MCF 10A (cell line): ENCODE results near the gene PLEKHM3. TPM values are rescaled to one million over a fixed set of nuclear protein-coding genes. Genes with fewer than 3 reads are reported as not detected.

Source experiments
- BruUV-seq: library from RNA; stranded (reverse); fragments of 400-500 nt; replicated peaks from 2 replicates; lab custom pipeline; 2021; lab: Mats Ljungman, UMichigan
- CTCF ChIA-PET: fragments of 300-600 bp; sonication (Branson Sonifier 250); formaldehyde crosslinking; extraction: SDS; loops from one replicate; lab custom pipeline; 2021; ENCODE audit warnings: antibody characterized with exemption, inconsistent platforms; lab: Yijun Ruan, JAX
- POLR2A ChIA-PET: fragments of 300-600, 350-650 bp; sonication (Branson Sonifier 250); formaldehyde crosslinking; extraction: SDS; loops from one replicate; lab custom pipeline; 2020; ENCODE audit warnings: antibody characterized with exemption, inconsistent platforms; lab: Yijun Ruan, JAX
- DNase-seq: peaks from one replicate; pipeline ENCODE4 v3.0.0-alpha.2; 2018; ENCODE audit not compliant: unreplicated experiment
- H3K27ac Mint-ChIP-seq: one replicate; pipeline ENCODE4 v1.8.0; 2022; ENCODE audit warnings: mild to moderate bottlenecking, low read depth, mixed read lengths; ENCODE audit not compliant: unreplicated experiment
- H3K27me3 Mint-ChIP-seq: one replicate; pipeline ENCODE4 v1.8.0; 2022; ENCODE audit warnings: mixed read lengths; ENCODE audit not compliant: insufficient read depth, unreplicated experiment
- H3K36me3 Mint-ChIP-seq: one replicate; pipeline ENCODE4 v1.8.0; 2022; ENCODE audit warnings: mild to moderate bottlenecking, moderate library complexity, mixed read lengths; ENCODE audit not compliant: insufficient read depth, unreplicated experiment
- H3K4me1 Mint-ChIP-seq: one replicate; pipeline ENCODE4 v1.8.0; 2022; ENCODE audit warnings: mixed read lengths; ENCODE audit not compliant: insufficient read depth, unreplicated experiment
- H3K4me3 Mint-ChIP-seq: one replicate; pipeline ENCODE4 v1.8.0; 2022; ENCODE audit warnings: mild to moderate bottlenecking, moderate library complexity, mixed read lengths; ENCODE audit not compliant: unreplicated experiment
- H3K9me3 Mint-ChIP-seq: one replicate; pipeline ENCODE4 v1.8.0; 2022; ENCODE audit warnings: mixed read lengths; ENCODE audit not compliant: unreplicated experiment
- CTCF ChIP-seq: fragments of 200-600 bp; IDR thresholded peaks from one replicate; pipeline ENCODE4 v1.8.0; 2022; ENCODE audit warnings: antibody characterized with exemption, mild to moderate bottlenecking; ENCODE audit not compliant: unreplicated experiment
- intact Hi-C: fragments of 100-400 bp; cut with micrococcal nuclease; formaldehyde crosslinking; loops from 2 replicates; pipeline ENCODE4 v1.14.1; 2022
- total RNA-seq: library from RNA; stranded (reverse); gene quantifications from 2 replicates; pipeline ENCODE4 v1.2.3, GENCODE V29; 2022

PLEKHM3 gene
- total RNA-seq, 1 experiment from 2014 or later, result 5.4 TPM

GRCh38 chr2:208042041-208042440 is 16.7 kb upstream of the PLEKHM3 start:
- no peak for DNase-seq
- CTCF ChIA-PET, result interaction anchor here (0.7 to 5.6 kb wide), 11 partner anchors 10 to 549 kb away, joined by 3 to 193 read pairs (median 4); no protein-coding TSS in a partner anchor

GRCh38 chr2:208040199-208041171 is 15.2 kb upstream of the PLEKHM3 start:
- Mint-ChIP-seq H3K4me3 (no peak overlapping the region), H3K36me3 (no peaks in the 10 kb centered on the region), H3K9me3 (no peaks in the 10 kb centered on the region), H3K4me1 (no peaks in the 10 kb centered on the region), H3K27ac (no peak overlapping the region), H3K27me3 (no peaks in the 10 kb centered on the region)
- peak; percentile 57 for TF ChIP-seq CTCF
- intact Hi-C loops, result loop anchor here (1.0 to 2.0 kb wide), 4 partner anchors 30 to 294 kb away; no protein-coding TSS in a partner anchor
- CTCF ChIA-PET, result interaction anchor here (0.5 to 5.6 kb wide), 74 partner anchors 8 to 1475 kb away, joined by 3 to 193 read pairs (median 4); partner anchors contain the start of genes CCNYL1, FZD5, PIKFYVE and PLEKHM3
- no TSS peak for BruUV-seq
- POLR2A ChIA-PET, result interaction anchor here (0.7 to 2.8 kb wide), 5 partner anchors 10 to 294 kb away, joined by 3 to 15 read pairs (median 4); partner anchors contain the start of gene PLEKHM3
- DNase-seq, result peak; percentile 72

More at GRCh38 chr2:208042041-208042440, 16.7 kb upstream of the PLEKHM3 start:
- no TSS peak for BruUV-seq
- Mint-ChIP-seq H3K27ac (no peak overlapping the region), H3K4me3 (no peak overlapping the region), H3K4me1 (no peaks in the 10 kb centered on the region), H3K27me3 (no peaks in the 10 kb centered on the region), H3K36me3 (no peaks in the 10 kb centered on the region), H3K9me3 (no peaks in the 10 kb centered on the region)
- POLR2A ChIA-PET, result interaction anchor here (0.5 to 2.8 kb wide), 5 partner anchors 17 to 281 kb away, joined by 3 to 15 read pairs (median 3); partner anchors contain the start of gene PLEKHM3
- TF ChIP-seq CTCF, result no peak
- intact Hi-C loops, result no loop called here

- DNase-seq, result no peak
- intact Hi-C loops, result loop anchor here (1.0 to 2.0 kb wide), 4 partner anchors 31 to 293 kb away; no protein-coding TSS in a partner anchor
- TF ChIP-seq CTCF, result no peak
- ChIA-PET CTCF (interaction anchor here (0.6 to 5.6 kb wide), 31 partner anchors 8 to 313 kb away, joined by 3 to 193 read pairs (median 6); partner anchors contain the start of gene PIKFYVE), POLR2A (interaction anchor here (0.7 to 2.8 kb wide), 4 partner anchors 9 to 25 kb away, joined by 3 to 15 read pairs (median 4); partner anchors contain the start of gene PLEKHM3)
- H3K4me1 Mint-ChIP-seq, result no peaks in the 10 kb centered on the region
- no TSS peak for BruUV-seq
- H3K9me3 Mint-ChIP-seq, result no peaks in the 10 kb centered on the region
- H3K4me3 Mint-ChIP-seq, result no peak overlapping the region
- H3K36me3 Mint-ChIP-seq, result no peaks in the 10 kb centered on the region
- no peak overlapping the region for H3K27ac Mint-ChIP-seq
- H3K27me3 Mint-ChIP-seq, result no peaks in the 10 kb centered on the region
These were observed 14.2 kb upstream of the PLEKHM3 start for GRCh38 chr2:208039376-208040110.
